Mesenchymal stem cell (in vitro differentiated cells and primary cell): ENCODE data around the gene MPL.

ENCODE experiments used
- DNase-seq: peaks from one replicate; pipeline ENCODE4 v3.0.0-alpha.2; 2013
- H2AFZ ChIP-seq: one replicate; pipeline ENCODE4 v1.6.1; 2013; ENCODE audit warnings: low read depth, mild to moderate bottlenecking, control low read depth, inconsistent platforms, low read length, moderate library complexity
- H2AK5ac ChIP-seq: 2 replicates; pipeline ENCODE4 v1.6.1; 2013; ENCODE audit warnings: low read length, moderate library complexity, mild to moderate bottlenecking, inconsistent platforms; ENCODE audit not compliant: severe bottlenecking
- H2BK120ac ChIP-seq: one replicate; pipeline ENCODE4 v1.6.1; 2013; ENCODE audit warnings: low read depth, mild to moderate bottlenecking, inconsistent platforms, low read length, moderate library complexity
- H2BK12ac ChIP-seq, 2 experiments: one replicate each; pipeline ENCODE4 v1.6.1; 2013; ENCODE audit warnings: inconsistent platforms in 2 of 2, low read length in 2 of 2, mild to moderate bottlenecking in 2 of 2, moderate library complexity in 2 of 2, control low read depth in 1 of 2
- H2BK15ac ChIP-seq: one replicate; pipeline ENCODE4 v1.6.1; 2013; ENCODE audit warnings: mild to moderate bottlenecking, low read depth, inconsistent platforms; ENCODE audit not compliant: poor library complexity, severe bottlenecking
- H2BK5ac ChIP-seq: 2 replicates; pipeline ENCODE4 v1.6.1; 2013; ENCODE audit warnings: low read depth, mild to moderate bottlenecking, low read length, control low read depth, inconsistent platforms; ENCODE audit not compliant: poor library complexity, severe bottlenecking
- H3K14ac ChIP-seq, 2 experiments: one replicate each; pipeline ENCODE4 v1.6.1; 2013; ENCODE audit warnings: inconsistent platforms in 2 of 2, low read length in 2 of 2, control low read depth in 1 of 2, mild to moderate bottlenecking in 1 of 2, moderate library complexity in 1 of 2
- H3K18ac ChIP-seq, 2 experiments: one replicate each; pipeline ENCODE4 v1.6.1; 2013; ENCODE audit warnings: inconsistent platforms in 2 of 2, low read length in 2 of 2, control low read depth in 1 of 2, low read depth in 1 of 2, mild to moderate bottlenecking in 1 of 2
- H3K23ac ChIP-seq, 2 experiments: one replicate each; pipeline ENCODE4 v1.6.1; 2013; ENCODE audit warnings: inconsistent platforms in 2 of 2, low read length in 2 of 2, mild to moderate bottlenecking in 2 of 2, moderate library complexity in 2 of 2, control low read depth in 1 of 2
- H3K27ac ChIP-seq: 2 replicates; pipeline ENCODE4 v1.5.1; 2013; ENCODE audit warnings: mild to moderate bottlenecking, moderate library complexity, low read length, control low read depth, inconsistent platforms; ENCODE audit not compliant: poor library complexity, severe bottlenecking
- H3K27me3 ChIP-seq, 2 experiments: 2 replicates each; pipeline versions ENCODE4 v1.6.1 to v1.7.0; 2013; ENCODE audit warnings: low read length in 2 of 2, mild to moderate bottlenecking in 2 of 2, moderate library complexity in 2 of 2, control low read depth in 1 of 2, inconsistent platforms in 1 of 2; ENCODE audit not compliant: control insufficient read depth in 1 of 2, insufficient read depth in 1 of 2
- H3K36me3 ChIP-seq, 2 experiments: 2 replicates each; pipeline versions ENCODE4 v1.6.1 to v1.7.0; 2013; ENCODE audit warnings: low read length in 2 of 2, control low read depth in 1 of 2, inconsistent platforms in 1 of 2, low read depth in 1 of 2, mild to moderate bottlenecking in 1 of 2; ENCODE audit not compliant: insufficient read depth in 2 of 2, control insufficient read depth in 1 of 2
- H3K4ac ChIP-seq, 2 experiments: one replicate each; pipeline ENCODE4 v1.6.1; 2013; ENCODE audit warnings: inconsistent platforms in 2 of 2, low read length in 2 of 2, mild to moderate bottlenecking in 2 of 2, moderate library complexity in 2 of 2, control low read depth in 1 of 2, low read depth in 1 of 2
- H3K4me1 ChIP-seq: 2 replicates; pipeline ENCODE4 v1.6.1; 2013; ENCODE audit warnings: low read depth, low read length, control low read depth; ENCODE audit not compliant: control insufficient read depth, insufficient read depth
- H3K4me2 ChIP-seq: 2 replicates; pipeline ENCODE4 v1.6.1; 2013; ENCODE audit warnings: low read length, mild to moderate bottlenecking, inconsistent platforms; ENCODE audit not compliant: poor library complexity, severe bottlenecking
- H3K4me3 ChIP-seq, 2 experiments: 2 replicates each; pipeline versions ENCODE4 v1.5.1 to v1.7.0; 2013; ENCODE audit warnings: low read length in 2 of 2, mild to moderate bottlenecking in 2 of 2, control low read depth in 1 of 2, low read depth in 1 of 2; ENCODE audit not compliant: insufficient read depth in 1 of 2
- H3K79me1 ChIP-seq: replicated peaks from 2 replicates; pipeline ENCODE4 v1.6.1; 2013; ENCODE audit warnings: mild to moderate bottlenecking, control low read depth, low read length, inconsistent platforms; ENCODE audit not compliant: poor library complexity, severe bottlenecking
- H3K9ac ChIP-seq: 2 replicates; pipeline ENCODE4 v1.7.0; 2013; ENCODE audit warnings: mild to moderate bottlenecking, low read length, moderate library complexity
- H3K9me3 ChIP-seq: 2 replicates; pipeline ENCODE4 v1.7.0; 2013; ENCODE audit warnings: mild to moderate bottlenecking, low read length; ENCODE audit not compliant: control insufficient read depth
- H4K8ac ChIP-seq: one replicate; pipeline ENCODE4 v1.6.1; 2013; ENCODE audit warnings: inconsistent platforms, mild to moderate bottlenecking, low read length, moderate library complexity
- H4K91ac ChIP-seq: one replicate; pipeline ENCODE4 v1.6.1; 2013; ENCODE audit warnings: mild to moderate bottlenecking, low read length, inconsistent platforms
- WGBS: methylation state at CpG from one replicate; pipeline ENCODE4 v1.1.7; 2013; ENCODE audit warnings: mixed read lengths; 5-methylcytosine and 5-hydroxymethylcytosine counted together

The MPL gene

DNA sequence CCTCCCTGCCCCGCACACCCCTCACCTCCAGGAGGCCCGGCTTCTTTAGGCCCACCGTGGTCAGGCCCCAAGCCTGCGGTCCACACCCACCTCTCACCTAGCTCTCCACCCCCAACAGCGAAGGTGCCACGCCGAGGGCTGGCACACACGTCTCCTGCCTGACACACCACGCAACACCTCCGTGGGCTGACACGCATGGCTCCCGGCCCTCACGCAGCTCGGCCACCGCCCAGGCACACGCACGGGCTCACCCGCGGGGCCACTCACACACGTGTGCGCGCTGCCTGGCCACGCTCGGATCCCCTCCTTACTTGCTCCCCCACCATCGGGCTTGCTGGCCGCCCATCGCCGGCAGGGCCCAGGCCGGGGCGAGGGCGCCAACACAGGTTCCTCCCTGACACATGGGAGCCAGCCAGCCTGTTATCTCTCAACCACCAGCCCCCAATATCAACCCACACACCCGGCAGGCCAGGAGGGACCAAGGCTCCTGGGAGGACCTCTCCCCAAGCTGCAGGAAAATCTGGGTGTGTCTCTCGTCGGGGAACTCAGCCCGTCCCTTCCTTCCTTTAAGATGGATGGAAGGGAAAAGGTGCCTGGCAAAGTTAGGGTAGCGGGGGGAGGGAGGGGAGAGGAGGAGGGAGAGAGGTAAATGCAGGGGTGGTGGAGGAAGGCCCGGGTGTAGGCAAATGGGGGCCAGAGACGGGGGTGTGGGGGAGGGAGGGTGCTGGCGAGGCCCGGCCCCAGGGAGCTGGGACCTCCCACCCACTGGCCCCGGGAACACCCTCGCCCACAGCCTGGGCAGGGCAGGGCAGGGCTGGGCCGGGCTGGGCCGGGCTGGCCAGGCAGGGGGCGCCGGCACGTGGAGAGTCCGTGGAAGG, 29.6 kb downstream of the MPL start:
- H2AFZ ChIP-seq = peak overlapping the region; percentile 51
- H4K91ac ChIP-seq = peak overlapping the region; percentile 97
- H2BK15ac ChIP-seq = peak overlapping the region; percentile 99
- peak overlapping the region; percentile 96 to 98 for H3K18ac ChIP-seq
- H3K23ac ChIP-seq = peak overlapping the region; percentile 11 to 86
- H2AK5ac ChIP-seq = peak overlapping the region; percentile 20
- H3K27me3 ChIP-seq = no peaks in the 10 kb centered on the region
- H2BK120ac ChIP-seq = peak overlapping the region; percentile 80
- 1% methylated on average over 46 of the region's 48 CpGs for WGBS
- peak overlapping the region in 1 of 2 experiments; percentile 17 for H2BK12ac ChIP-seq
- peak; percentile 37 for DNase-seq
- H2BK5ac ChIP-seq = peak overlapping the region; percentile 71
- peak overlapping the region; percentile 76 to 98 for H3K4ac ChIP-seq
- peak overlapping the region; percentile 98 for H4K8ac ChIP-seq
- peak overlapping the region; percentile 60 for H3K27ac ChIP-seq
- H3K79me1 ChIP-seq = peaks cover 20% of the 10 kb centered on the region
- H3K4me2 ChIP-seq = peak overlapping the region; percentile 64
- H3K9ac ChIP-seq = peak overlapping the region; percentile 95
- no peaks in the 10 kb centered on the region for H3K9me3 ChIP-seq
- peaks cover 35% of the 10 kb centered on the region in 2 experiments for H3K36me3 ChIP-seq
- peak overlapping the region; percentile 81 to 97 for H3K4me3 ChIP-seq
- peak overlapping the region; percentile 62 to 97 for H3K14ac ChIP-seq
- peaks cover 24% of the 10 kb centered on the region for H3K4me1 ChIP-seq

GRCh38 chr1:43367904-43368645, 30.5 kb downstream of the MPL start, which contains the start of gene ELOVL1:
ELOVL1 (minus strand) TSS chr1:43368011; CDS start chr1:43365609, 2,402 bp downstream.
- Histone ChIP-seq H3K4me2 (peak within 1 kb of the TSS; percentile 77), H2AK5ac (peak within 1 kb of the TSS; percentile 20), H3K18ac (peak within 1 kb of the TSS; percentile 96 to 98), H3K27ac (peak within 1 kb of the TSS; percentile 67), H3K4me3 (peak within 1 kb of the TSS; percentile 81 to 97), H3K4me1 (peaks cover 23% of the 10 kb centered on the region), H2BK12ac (peak within 1 kb of the TSS in 1 of 2 experiments; percentile 17), H3K14ac (peak within 1 kb of the TSS; percentile 62 to 97), H3K36me3 (peaks cover 28 to 29% of the 10 kb centered on the region in 2 experiments), H4K8ac (peak within 1 kb of the TSS; percentile 98), H3K9ac (peak within 1 kb of the TSS; percentile 95), H2BK5ac (peak within 1 kb of the TSS; percentile 87), H2AFZ (peak within 1 kb of the TSS; percentile 72), H3K9me3 (no peaks in the 10 kb centered on the region), H4K91ac (peak within 1 kb of the TSS; percentile 97), H3K27me3 (no peaks in the 10 kb centered on the region), H3K79me1 (peaks cover 18% of the 10 kb centered on the region), H3K23ac (peak within 1 kb of the TSS; percentile 11 to 86), H2BK15ac (peak within 1 kb of the TSS; percentile 99), H2BK120ac (peak within 1 kb of the TSS; percentile 80), H3K4ac (peak within 1 kb of the TSS; percentile 76 to 98)
- DNase-seq = peak; percentile 91
- WGBS = under 1% methylated on average over 55 of the region's 58 CpGs

GRCh38 chr1:43368646-43369020, 31.0 kb downstream of the MPL start:
- Histone ChIP-seq H3K27me3 (no peaks in the 10 kb centered on the region), H3K27ac (peak overlapping the region; percentile 67), H3K18ac (peak overlapping the region in 1 of 2 experiments; percentile 25), H3K14ac (no peak overlapping the region), H3K9ac (peak overlapping the region; percentile 93), H2BK15ac (no peak overlapping the region), H2AK5ac (peak overlapping the region; percentile 11), H3K4me1 (peaks cover 24% of the 10 kb centered on the region), H3K9me3 (no peaks in the 10 kb centered on the region), H3K79me1 (peaks cover 15% of the 10 kb centered on the region), H4K8ac (no peak overlapping the region), H2AFZ (no peak overlapping the region), H3K4ac (peak overlapping the region in 1 of 2 experiments; percentile 34), H2BK120ac (no peak overlapping the region), H4K91ac (no peak overlapping the region), H2BK12ac (no peak overlapping the region), H2BK5ac (no peak overlapping the region), H3K23ac (no peak overlapping the region), H3K36me3 (peaks cover 22 to 24% of the 10 kb centered on the region in 2 experiments), H3K4me2 (peak overlapping the region; percentile 77), H3K4me3 (peak overlapping the region in 1 of 2 experiments; percentile 97)
- 4% methylated on average over 5 of the region's 6 CpGs for WGBS
- no peak for DNase-seq
